LoVo (cell line): ENCODE data around the gene TMEM117.
"Not testable (repeated sequence)": the region's sequence is repeated elsewhere in the genome, so short reads cannot be mapped to it uniquely, and the experiment has no call there.

Experiments used
- DNase-seq: peaks from one replicate; pipeline ENCODE4 v3.0.0-alpha.2; 2016; ENCODE audit warnings: low spot score

Gene TMEM117

GRCh38 chr12:44299524-44299923, 463.6 kb downstream of the TMEM117 start:
- DNase-seq: no peak

GRCh38 chr12:44307506-44308168, 471.8 kb downstream of the TMEM117 start:
- DNase-seq: no peak

GRCh38 chr12:44313188-44313587, 477.3 kb downstream of the TMEM117 start:
- DNase-seq: no peak

GRCh38 chr12:44314007-44314500, 478.2 kb downstream of the TMEM117 start:
- DNase-seq: no peak

- DNase-seq: no peak
Measured at GRCh38 chr12:44317651-44318126, 481.8 kb downstream of the TMEM117 start.

GRCh38 chr12:44331269-44331668, 495.4 kb downstream of the TMEM117 start:
- no peak for DNase-seq

- DNase-seq: no peak
Measured at GRCh38 chr12:44334347-44334746, 498.5 kb downstream of the TMEM117 start.

GRCh38 chr12:44335030-44335429, 499.1 kb downstream of the TMEM117 start:
- no peak for DNase-seq

- no peak for DNase-seq
Measured at GRCh38 chr12:44336577-44336976, 500.7 kb downstream of the TMEM117 start.

- DNase-seq: no peak
Measured at GRCh38 chr12:44342371-44342770, 506.5 kb downstream of the TMEM117 start.

- DNase-seq: no peak
Measured at GRCh38 chr12:44347145-44347544, 511.3 kb downstream of the TMEM117 start.

- no peak for DNase-seq
Measured at GRCh38 chr12:44357494-44357893, 521.6 kb downstream of the TMEM117 start.

GRCh38 chr12:44358636-44359035, 522.8 kb downstream of the TMEM117 start:
- no peak for DNase-seq

- no peak for DNase-seq
Measured at GRCh38 chr12:44362947-44363346, 527.1 kb downstream of the TMEM117 start.

GRCh38 chr12:44367136-44367535, 531.3 kb downstream of the TMEM117 start:
- no peak for DNase-seq

GRCh38 chr12:44367916-44368315, 532.0 kb downstream of the TMEM117 start:
- no peak for DNase-seq

- no peak for DNase-seq
Measured at GRCh38 chr12:44369998-44370397, 534.1 kb downstream of the TMEM117 start.

GRCh38 chr12:44370982-44371381, 535.1 kb downstream of the TMEM117 start:
- DNase-seq: no peak

GRCh38 chr12:44372259-44372658, 536.4 kb downstream of the TMEM117 start:
- no peak for DNase-seq

- DNase-seq: no peak
Measured at GRCh38 chr12:44375694-44376093, 539.8 kb downstream of the TMEM117 start.

GRCh38 chr12:44377443-44378187, 541.7 kb downstream of the TMEM117 start:
- DNase-seq: no peak

GRCh38 chr12:44379113-44379512, 543.2 kb downstream of the TMEM117 start:
- not testable (repeated sequence) for DNase-seq

GRCh38 chr12:44379831-44380230, 544.0 kb downstream of the TMEM117 start:
- DNase-seq: no peak
